Heart right ventricle (tissue), 16 donors: ENCODE data around the gene CAVIN1. TPM values are rescaled to one million over a fixed set of nuclear protein-coding genes. Genes with fewer than 3 reads are reported as not detected.
A peak's percentile ranks its signal among the peaks of the same experiment; 100 is the strongest.

Source experiments
- ATAC-seq, 8 donors: fragments of 200-7000 bp; cut with Tn5 transposase; one replicate each; pipeline ENCODE4 v1.9.1; 2020; ENCODE audit warnings: mild to moderate bottlenecking in 8 of 8, moderate library complexity in 8 of 8, moderate number of reproducible peaks in 1 of 8
- DNase-seq, 2 donors: peaks; one replicate each; pipeline ENCODE4 v3.0.0-alpha.2; 2020
- H3K27ac ChIP-seq, 10 donors: fragments of 200-600 bp; sonication (generic) in 2 of 10; one replicate each; pipeline versions ENCODE4 v1.5.0 to v1.8.0; 2020 to 2022; ENCODE audit warnings: mild to moderate bottlenecking in 3 of 10
- H3K27me3 ChIP-seq, 7 donors: fragments of 200-600 bp; one replicate each; pipeline ENCODE4 v1.8.0; 2021 to 2022; ENCODE audit warnings: mild to moderate bottlenecking in 2 of 7
- H3K36me3 ChIP-seq, 9 donors: fragments of 200-600 bp; sonication (generic) in 1 of 9; one replicate each; pipeline versions ENCODE4 v1.5.0 to v1.8.0; 2020 to 2022; ENCODE audit warnings: mild to moderate bottlenecking in 2 of 9
- H3K4me1 ChIP-seq, 9 donors: fragments of 200-600 bp; sonication (generic) in 1 of 9; one replicate each; pipeline versions ENCODE4 v1.5.0 to v1.8.0; 2020 to 2022; ENCODE audit warnings: mild to moderate bottlenecking in 4 of 9
- H3K4me3 ChIP-seq, 10 donors: fragments of 200-600 bp; sonication (generic) in 2 of 10; one replicate each; pipeline versions ENCODE4 v1.5.0 to v1.8.0; 2020 to 2022; ENCODE audit warnings: mild to moderate bottlenecking in 7 of 10, moderate library complexity in 2 of 10
- H3K9me3 ChIP-seq, 11 donors: fragments of 200-600 bp in 10 of 11; sonication (generic) in 2 of 11; one replicate each; pipeline versions ENCODE4 v1.5.0 to v1.8.0; 2013 to 2022; ENCODE audit warnings: mild to moderate bottlenecking in 2 of 11, control low read depth in 1 of 11, moderate library complexity in 1 of 11
- WGBS, 2 donors: extraction: QIAGEN DNeasy Blood & Tissue Kit; methylation state at CpG; one replicate each; pipeline ENCODE4 v1.1.7; 2013; ENCODE audit warnings: inconsistent platforms in 1 of 2; 5-methylcytosine and 5-hydroxymethylcytosine counted together
- intact Hi-C, 10 donors: fragments of 100-400 bp; cut with DNase I; formaldehyde crosslinking; loops; one replicate each; pipeline versions ENCODE4 v1.11.1 to v1.14.2; 2022
- polyA plus RNA-seq, 2 donors: library from polyadenylated mRNA; stranded (reverse); fragments of 200-250 nt; gene quantifications; one replicate each; pipeline ENCODE4 v1.2.3, GENCODE V29; 2013
- total RNA-seq, 10 donors: library from RNA; stranded (reverse); fragmentation: NEBNext Ultra II Directional in 3 of 10; extraction: Animal tissue kit (Norgen Biotek cat#: 25700) in 3 of 10; gene quantifications; one replicate each; pipeline versions ENCODE4 v1.2.1 to v1.2.4, GENCODE V29; 2021 to 2023
- TF ChIP-seq, protein P1 (sequence below), 9 donors: fragments of 200-600 bp; sonication (generic) in 2 of 9; IDR thresholded peaks; one replicate each; pipeline versions ENCODE4 v1.5.0 to v1.8.0; 2021 to 2022; ENCODE audit warnings: antibody characterized with exemption in 9 of 9, mild to moderate bottlenecking in 5 of 9, moderate library complexity in 1 of 9
- donor health status: Arrhythmogenic right ventricular cardiomyopathy.
- donor health status: ischemic (EF 13 %, LVEDD 7.1; RV severe dilation, severe dysfunction).
- donor health status: healthy with polysubstance abuse.
- donor health status: DM: no; HTN: yes; CAD: no.
- donor health status: DM: no; HTN: no; CAD: no.
- donor health status: ischemic (EF 25% LVEDD 6.9; RV normal size, moderate dysfunction).
- donor health status: ischemic (EF 25% LVEDD 5.7; RV mildly dilated, moderate dysfunction).
- donor health status: healthy.
- donor health status: DM: yes; HTN: yes; CAD: no.
- donor health status: Ischemic cardiomyopathy.
- donor health status: ischemic (EF 35%, LVEDD 5.7; RV mildly dilated, moderate dysfunction).
- donor health status: nonischemic (EF 11% LVEDD 7.7; RV severe dilation, severe dysfunction).
- donor health status: DM: yes; HTN: yes; CAD: no.
- donor health status: PGD.
- donor health status: ischemic (EF 29% LVEDD 5.4; RV normal size, mild dysfunction).
- donor health status: nonischemic (EF 23%, LVEDD 6.1; RV moderate dilation, normal function).

Gene CAVIN1
- total and polyA plus RNA-seq, 12 donors, result 131 to 300 (median 228) TPM

DNA sequence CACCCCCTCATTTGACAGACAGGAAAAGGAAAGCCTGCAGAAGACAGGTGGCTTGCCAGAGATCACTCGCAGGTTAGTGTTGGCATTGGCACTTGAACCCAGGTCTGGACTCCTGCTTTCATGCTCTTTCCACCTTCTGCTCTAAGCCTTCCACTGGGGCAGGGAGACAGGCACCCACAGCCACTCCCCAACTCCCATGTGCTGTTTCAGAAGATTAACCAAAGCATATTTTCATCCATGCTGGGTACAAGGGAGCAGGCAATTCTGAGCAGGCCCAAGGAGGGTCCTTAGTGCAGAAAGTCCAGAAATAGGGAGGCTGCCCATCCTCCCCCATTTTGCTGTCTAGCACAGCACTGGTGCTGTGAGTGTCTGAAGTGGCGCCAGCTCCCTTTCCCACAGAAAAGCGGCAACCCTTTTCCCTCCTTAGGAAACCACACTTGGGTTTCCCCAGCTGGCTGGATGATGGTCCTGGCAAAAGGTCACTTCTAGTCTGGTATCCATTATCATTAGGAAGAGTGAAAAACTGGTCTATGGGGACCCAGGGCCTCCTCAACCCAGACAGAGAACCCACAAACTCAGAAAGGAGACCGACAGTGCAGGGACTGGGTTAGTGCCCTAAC lies 2.0 kb upstream of the CAVIN1 start:
- intact Hi-C loops, result loop anchor here in 9 of 10 donors (5.0 to 10.0 kb wide), 6 partner anchors 32 to 252 kb away; partner anchors contain the start of genes ATP6V0A1 (in 5 of the 9) and PLEKHH3 (in 1 of the 9)
- peaks cover 0 to 51% (median 0%) of the 10 kb centered on the region in 7 donors for H3K27me3 ChIP-seq
- H3K27ac ChIP-seq, result peak overlapping the region in 5 of 10 donors; percentile 11 to 48 (median 21)
- no peaks in the 10 kb centered on the region for H3K9me3 ChIP-seq
- WGBS, 2 donors, result 84 to 85% methylated on average over 4 of the region's 4 CpGs
- peaks cover 3 to 54% (median 27%) of the 10 kb centered on the region in 9 donors for H3K4me1 ChIP-seq
- DNase-seq (no peak), ATAC-seq (no peak)
- no peaks in the 10 kb centered on the region for H3K36me3 ChIP-seq
- H3K4me3 ChIP-seq, result no peak overlapping the region
- TF ChIP-seq, protein P1, sequence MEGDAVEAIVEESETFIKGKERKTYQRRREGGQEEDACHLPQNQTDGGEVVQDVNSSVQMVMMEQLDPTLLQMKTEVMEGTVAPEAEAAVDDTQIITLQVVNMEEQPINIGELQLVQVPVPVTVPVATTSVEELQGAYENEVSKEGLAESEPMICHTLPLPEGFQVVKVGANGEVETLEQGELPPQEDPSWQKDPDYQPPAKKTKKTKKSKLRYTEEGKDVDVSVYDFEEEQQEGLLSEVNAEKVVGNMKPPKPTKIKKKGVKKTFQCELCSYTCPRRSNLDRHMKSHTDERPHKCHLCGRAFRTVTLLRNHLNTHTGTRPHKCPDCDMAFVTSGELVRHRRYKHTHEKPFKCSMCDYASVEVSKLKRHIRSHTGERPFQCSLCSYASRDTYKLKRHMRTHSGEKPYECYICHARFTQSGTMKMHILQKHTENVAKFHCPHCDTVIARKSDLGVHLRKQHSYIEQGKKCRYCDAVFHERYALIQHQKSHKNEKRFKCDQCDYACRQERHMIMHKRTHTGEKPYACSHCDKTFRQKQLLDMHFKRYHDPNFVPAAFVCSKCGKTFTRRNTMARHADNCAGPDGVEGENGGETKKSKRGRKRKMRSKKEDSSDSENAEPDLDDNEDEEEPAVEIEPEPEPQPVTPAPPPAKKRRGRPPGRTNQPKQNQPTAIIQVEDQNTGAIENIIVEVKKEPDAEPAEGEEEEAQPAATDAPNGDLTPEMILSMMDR (IDR thresholded peaks at IDR 0.05), result no peak

DNA sequence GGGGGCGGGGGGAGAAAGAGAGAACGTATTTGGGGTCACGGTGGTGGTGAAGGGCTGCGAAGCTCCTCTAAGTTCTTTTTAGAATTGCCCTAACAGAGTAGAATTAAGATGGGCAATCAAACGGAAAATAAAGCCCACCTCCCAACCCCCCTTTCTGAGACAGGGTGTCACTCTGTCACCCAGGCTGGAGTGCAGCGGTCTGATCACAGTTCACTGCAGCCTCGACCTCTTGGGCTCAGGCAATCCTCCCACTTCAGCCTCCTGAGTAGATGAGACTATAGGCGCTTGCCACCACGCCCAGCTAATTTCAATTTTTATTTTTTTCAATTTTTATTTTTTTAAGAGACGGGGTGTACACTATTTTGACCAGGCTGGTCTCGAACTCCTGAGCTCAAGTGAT lies 710 bp upstream of the CAVIN1 start:
- WGBS, 2 donors, result 47 to 63% methylated on average over 11 of the region's 11 CpGs
- TF ChIP-seq, protein P1 (IDR thresholded peaks at IDR 0.05), result no peak
- H3K9me3 ChIP-seq, result no peaks in the 10 kb centered on the region
- no peak for ATAC-seq
- H3K27ac ChIP-seq, result peak overlapping the region; percentile 95 to 100 (median 99)
- peak overlapping the region in 9 of 10 donors; percentile 79 to 100 (median 97) for H3K4me3 ChIP-seq
- peaks cover 0 to 3% (median 0%) of the 10 kb centered on the region in 9 donors for H3K36me3 ChIP-seq
- intact Hi-C loops, result loop anchor here in 8 of 10 donors (2.0 to 10.0 kb wide), 6 partner anchors 17 to 254 kb away; partner anchors contain the start of genes ATP6V0A1 (in 5 of the 8) and PLEKHH3 (in 1 of the 8)
- H3K4me1 ChIP-seq, result peaks cover 6 to 64% (median 39%) of the 10 kb centered on the region in 9 donors
- peaks cover 0 to 54% (median 0%) of the 10 kb centered on the region in 7 donors for H3K27me3 ChIP-seq
- no peak for DNase-seq

DNA sequence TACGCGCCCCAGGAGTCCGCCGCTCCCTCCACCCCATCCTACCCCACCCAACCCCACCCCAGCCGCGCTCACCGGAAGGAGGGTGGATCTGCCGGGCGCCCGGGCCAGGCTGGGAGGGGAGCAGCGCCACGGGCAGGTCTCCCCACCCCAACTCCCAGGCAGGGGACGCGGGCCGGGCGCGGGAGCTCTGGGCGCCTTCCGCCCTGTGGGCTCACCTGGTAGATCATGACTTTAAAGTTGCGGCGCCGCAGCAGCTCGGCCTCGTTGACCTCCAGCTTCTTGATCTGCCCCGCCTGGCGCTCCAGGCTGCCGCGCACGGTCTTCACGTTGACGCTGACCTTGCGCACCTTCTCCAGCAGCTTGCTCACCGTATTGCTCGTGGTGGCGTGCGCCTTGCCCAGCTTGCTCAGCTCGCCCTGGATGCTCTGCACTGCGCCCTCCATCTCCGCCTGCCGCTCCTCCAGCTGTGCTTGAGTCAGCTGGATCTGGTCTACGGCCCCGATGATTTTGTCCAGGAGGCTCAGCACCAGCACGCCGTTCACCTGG lies 571 bp downstream of the CAVIN1 start:
- Histone ChIP-seq H3K4me3 (peak overlapping the region; percentile 79 to 100 (median 96)), H3K36me3 (peaks cover 0 to 8% (median 0%) of the 10 kb centered on the region in 9 donors), H3K27me3 (peaks cover 0 to 54% (median 0%) of the 10 kb centered on the region in 7 donors), H3K4me1 (peaks cover 10 to 69% (median 44%) of the 10 kb centered on the region in 9 donors), H3K9me3 (no peaks in the 10 kb centered on the region), H3K27ac (peak overlapping the region; percentile 95 to 100 (median 99))
- 0% methylated on average over 44 of the region's 44 CpGs for WGBS, 2 donors
- intact Hi-C loops, result loop anchor here in 8 of 10 donors (2.0 to 10.0 kb wide), 6 partner anchors 16 to 255 kb away; partner anchors contain the start of genes ATP6V0A1 (in 5 of the 8) and PLEKHH3 (in 1 of the 8)
- DNase-seq, result peak in 1 of 2 donors; percentile 54
- peak; percentile 36 to 68 (median 54) for ATAC-seq
- TF ChIP-seq, protein P1 (IDR thresholded peaks at IDR 0.05), result no peak
